Karpas-422 (cell line): Measurements from ENCODE around the gene RPS25. TPM values are rescaled to one million over a fixed set of nuclear protein-coding genes. Genes with fewer than 3 reads are reported as not detected.

Experiments
- DNase-seq: peaks from one replicate; pipeline ENCODE4 v3.0.0-alpha.2; 2015
- H2AFZ ChIP-seq: fragments of 200-600 bp; sonication (generic); 2 replicates; pipeline ENCODE4 v1.6.1; 2014; ENCODE audit warnings: antibody characterized with exemption, low read length, mixed read lengths
- H3K27ac ChIP-seq: fragments of 200-600 bp; sonication (generic); 2 replicates; pipeline ENCODE4 v1.5.1; 2014; ENCODE audit warnings: mild to moderate bottlenecking, low read length, moderate library complexity
- H3K27me3 ChIP-seq: fragments of 200-600 bp; sonication (generic); 2 replicates; pipeline ENCODE4 v1.6.1; 2014; ENCODE audit warnings: low read length, mixed read lengths
- H3K36me3 ChIP-seq: fragments of 200-600 bp; sonication (generic); 2 replicates; pipeline ENCODE4 v1.6.1; 2014; ENCODE audit warnings: low read length, mixed read lengths; ENCODE audit not compliant: insufficient read depth
- H3K4me1 ChIP-seq: fragments of 200-600 bp; sonication (generic); 2 replicates; pipeline ENCODE4 v1.6.1; 2014; ENCODE audit warnings: mild to moderate bottlenecking, low read length, mixed read lengths
- H3K4me2 ChIP-seq: fragments of 200-600 bp; sonication (generic); 2 replicates; pipeline ENCODE4 v1.6.1; 2014; ENCODE audit warnings: low read length, low read depth, mild to moderate bottlenecking; ENCODE audit not compliant: poor library complexity, severe bottlenecking
- H3K4me3 ChIP-seq: fragments of 200-600 bp; sonication (generic); 2 replicates; pipeline ENCODE4 v1.5.1; 2014; ENCODE audit warnings: mild to moderate bottlenecking, antibody characterized with exemption, low read length, mixed read lengths
- H3K79me2 ChIP-seq: fragments of 200-600 bp; sonication (generic); 2 replicates; pipeline ENCODE4 v1.6.1; 2014; ENCODE audit warnings: mild to moderate bottlenecking, low read length, mixed read lengths
- H3K9ac ChIP-seq: fragments of 200-600 bp; sonication (generic); 2 replicates; pipeline ENCODE4 v1.6.0; 2014; ENCODE audit warnings: low read length
- H3K9me2 ChIP-seq: fragments of 200-600 bp; sonication (generic), shearing (Covaris generic); replicated peaks from 2 replicates; pipeline ENCODE4 v1.6.0; 2014; ENCODE audit warnings: mild to moderate bottlenecking, low read length, moderate library complexity; ENCODE audit not compliant: insufficient read depth
- H3K9me3 ChIP-seq: fragments of 300-700, 200-600 bp; sonication (generic); 2 replicates; pipeline ENCODE4 v1.6.1; 2014; ENCODE audit warnings: low read length, mixed read lengths
- H4K20me1 ChIP-seq: fragments of 200-600 bp; sonication (generic); 2 replicates; pipeline ENCODE4 v1.6.1; 2014; ENCODE audit warnings: mild to moderate bottlenecking, antibody characterized with exemption, low read length, low read depth; ENCODE audit not compliant: insufficient read depth
- total RNA-seq: library from RNA; depleted of rRNA; stranded (reverse); fragments of >200 nt; shearing (Covaris generic); gene quantifications from 2 replicates; pipeline ENCODE4 v1.2.3, GENCODE V29; 2014; ENCODE audit warnings: low replicate concordance

The RPS25 gene
- total RNA-seq, 1 experiment from 2014 or later: 547 TPM

DNA sequence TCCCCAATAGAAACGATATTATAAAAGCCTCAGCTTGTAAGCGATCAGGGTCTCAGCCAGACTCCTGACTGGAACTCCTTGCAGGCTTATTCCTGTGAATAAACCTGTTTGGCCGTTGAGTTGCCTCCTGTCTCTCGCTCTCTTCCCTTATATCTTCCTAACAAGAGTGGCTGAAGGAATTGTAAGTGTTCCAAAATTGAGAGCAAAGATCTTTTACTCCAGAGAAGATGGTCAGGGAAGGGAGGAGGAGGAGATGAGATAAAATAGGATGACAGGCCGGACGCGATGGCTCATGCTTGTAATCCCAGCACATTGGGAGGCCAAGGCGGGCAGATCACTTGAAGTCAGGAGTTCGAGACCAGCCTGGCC is 13.8 kb upstream of the RPS25 start:
- Histone ChIP-seq H3K27me3 (no peaks in the 10 kb centered on the region), H3K4me2 (no peak overlapping the region), H3K4me3 (no peak overlapping the region), H4K20me1 (no peaks in the 10 kb centered on the region), H2AFZ (no peak overlapping the region), H3K79me2 (peaks cover 10% of the 10 kb centered on the region; the same call in 1 of the 2 replicates), H3K4me1 (peaks cover 20% of the 10 kb centered on the region), H3K9me3 (no peaks in the 10 kb centered on the region), H3K9me2 (no peaks in the 10 kb centered on the region), H3K9ac (no peak overlapping the region), H3K36me3 (no peaks in the 10 kb centered on the region), H3K27ac (no peak overlapping the region)
- no peak for DNase-seq

DNA sequence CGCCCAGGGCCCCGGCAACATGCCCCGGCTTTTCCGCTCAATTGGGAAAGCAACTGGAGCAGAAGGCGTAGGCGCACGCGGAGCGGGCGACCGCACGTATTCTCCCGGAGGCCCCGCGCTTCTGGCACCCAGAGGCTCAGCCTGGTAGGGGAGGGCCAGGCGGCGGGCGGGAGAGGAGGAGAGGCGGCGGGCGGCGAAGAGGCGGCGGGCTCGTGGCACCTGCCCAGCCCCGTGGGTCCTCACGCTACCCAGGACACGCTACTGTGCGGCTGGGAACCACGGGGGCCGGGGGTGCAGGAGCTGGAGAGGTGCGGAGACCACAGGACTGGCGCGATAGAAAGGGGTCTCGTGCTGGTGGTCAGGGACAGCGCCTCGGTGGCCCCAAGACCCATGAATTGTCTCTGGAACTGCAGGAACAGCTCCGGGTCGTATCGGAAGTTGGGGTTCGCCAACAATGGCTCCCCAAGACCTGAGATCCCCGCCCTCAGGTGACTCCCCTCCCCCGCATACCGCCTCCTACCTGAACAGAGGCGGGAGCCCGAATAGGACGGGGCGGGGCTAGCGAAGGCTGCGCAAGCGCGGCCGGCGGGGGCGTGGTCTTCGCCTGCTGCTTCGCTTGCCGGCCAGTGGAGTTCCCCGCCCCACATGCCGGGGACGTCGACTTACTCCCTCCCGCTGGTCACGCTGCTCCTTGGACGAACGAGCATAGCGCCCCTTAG is 12.3 kb upstream of the RPS25 start, which contains the start of gene SLC37A4:
Gene SLC37A4 (minus strand): TSS at position 549 of the 719 bp plus-strand sequence.
- no peaks in the 10 kb centered on the region for H3K36me3 ChIP-seq
- peaks cover 20% of the 10 kb centered on the region for H3K4me1 ChIP-seq
- H3K27ac ChIP-seq: no peak within 1 kb of the TSS
- DNase-seq: peak; percentile 96
- peak within 1 kb of the TSS; percentile 62; the same call in 1 of the 2 replicates for H2AFZ ChIP-seq
- H3K9me2 ChIP-seq: no peaks in the 10 kb centered on the region
- no peaks in the 10 kb centered on the region for H3K9me3 ChIP-seq
- H3K4me2 ChIP-seq: peak within 1 kb of the TSS; percentile 82
- peaks cover 10% of the 10 kb centered on the region; the same call in 1 of the 2 replicates for H3K79me2 ChIP-seq
- H3K4me3 ChIP-seq: peak within 1 kb of the TSS; percentile 89
- peak within 1 kb of the TSS; percentile 77 for H3K9ac ChIP-seq
- no peaks in the 10 kb centered on the region for H3K27me3 ChIP-seq
- H4K20me1 ChIP-seq: no peaks in the 10 kb centered on the region

DNA sequence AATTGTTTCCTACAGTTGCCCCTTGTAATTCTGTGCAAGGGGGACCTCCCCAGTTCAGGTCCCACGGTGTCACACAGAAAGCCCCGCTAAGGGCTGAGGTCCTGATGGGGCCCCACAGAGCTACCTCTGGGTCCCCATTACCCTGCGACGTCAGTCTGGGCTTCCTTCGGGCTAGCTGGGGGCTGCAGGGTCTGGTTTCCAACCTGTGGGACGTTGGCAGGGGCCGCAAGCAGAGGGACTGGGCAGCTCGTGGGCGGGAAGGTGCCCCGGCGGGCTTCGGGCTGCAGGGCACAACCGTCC is 11.8 kb upstream of the RPS25 start:
- no peaks in the 10 kb centered on the region for H3K27me3 ChIP-seq
- peak overlapping the region; percentile 77 for H3K9ac ChIP-seq
- H3K9me2 ChIP-seq: no peaks in the 10 kb centered on the region
- no peak overlapping the region for H3K27ac ChIP-seq
- H3K79me2 ChIP-seq: peaks cover 10% of the 10 kb centered on the region; the same call in 1 of the 2 replicates
- peak overlapping the region; percentile 62; the same call in 1 of the 2 replicates for H2AFZ ChIP-seq
- H3K36me3 ChIP-seq: no peaks in the 10 kb centered on the region
- peak overlapping the region; percentile 82 for H3K4me2 ChIP-seq
- no peaks in the 10 kb centered on the region for H4K20me1 ChIP-seq
- H3K9me3 ChIP-seq: no peaks in the 10 kb centered on the region
- H3K4me3 ChIP-seq: peak overlapping the region; percentile 89
- peaks cover 23% of the 10 kb centered on the region for H3K4me1 ChIP-seq
- peak; percentile 46 for DNase-seq

DNA sequence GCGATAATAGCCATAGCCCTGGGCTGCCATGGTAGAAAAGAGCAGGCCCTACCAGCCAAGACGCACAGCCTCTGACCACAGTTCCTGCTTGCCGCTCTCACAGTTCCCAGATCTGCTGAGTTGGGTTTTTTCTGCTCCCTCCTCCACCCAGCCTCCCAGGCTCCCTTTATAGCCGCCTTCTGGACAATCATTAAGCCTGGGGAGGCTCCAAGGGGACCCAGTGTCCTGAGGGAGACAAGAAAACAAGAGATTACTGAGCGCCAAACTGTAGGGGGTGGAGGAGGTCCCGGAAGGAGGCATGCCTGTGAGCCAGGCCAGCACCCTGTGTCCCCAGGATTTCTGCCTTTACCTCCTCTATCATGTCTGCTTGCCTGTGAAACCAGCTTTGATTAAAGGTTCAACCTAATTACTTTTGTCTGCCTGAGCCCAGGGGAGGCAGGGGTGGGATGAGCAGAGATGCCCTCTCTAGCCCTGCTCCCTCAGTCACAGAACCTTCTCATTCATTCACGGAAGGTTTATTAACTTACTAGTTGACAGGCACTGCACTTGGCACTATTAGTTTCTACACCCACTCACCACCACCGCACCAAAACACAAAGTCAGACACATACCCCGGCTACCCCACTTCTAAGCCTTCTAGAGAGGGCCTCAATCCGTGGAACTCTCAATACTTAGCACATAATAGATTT is 11.3 kb upstream of the RPS25 start:
- H3K27ac ChIP-seq: 0 out of 2 replicates have a peak overlapping the region, but pooled peaks have one; percentile 40
- H3K9ac ChIP-seq: peak overlapping the region; percentile 77
- H3K27me3 ChIP-seq: no peaks in the 10 kb centered on the region
- no peaks in the 10 kb centered on the region for H4K20me1 ChIP-seq
- H3K9me2 ChIP-seq: no peaks in the 10 kb centered on the region
- H3K79me2 ChIP-seq: peaks cover 10% of the 10 kb centered on the region; the same call in 1 of the 2 replicates
- H3K9me3 ChIP-seq: no peaks in the 10 kb centered on the region
- peaks cover 26% of the 10 kb centered on the region for H3K4me1 ChIP-seq
- H3K36me3 ChIP-seq: no peaks in the 10 kb centered on the region
- H3K4me2 ChIP-seq: peak overlapping the region; percentile 82
- peak; percentile 46 for DNase-seq
- peak overlapping the region; percentile 89 for H3K4me3 ChIP-seq
- H2AFZ ChIP-seq: no peak overlapping the region

DNA sequence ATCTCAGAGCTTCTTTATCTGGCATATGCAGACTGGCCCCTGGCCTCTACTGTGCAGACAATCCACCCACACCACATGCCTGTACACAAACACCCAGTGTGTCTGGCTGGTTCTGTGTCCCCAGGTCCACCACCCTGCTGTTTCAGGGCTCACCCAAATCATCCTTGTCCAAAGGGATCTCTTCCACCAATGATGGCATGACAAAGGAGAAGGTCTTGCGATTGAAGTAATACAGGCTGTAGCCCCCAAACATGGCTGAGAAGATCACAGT is 10.9 kb upstream of the RPS25 start:
- Histone ChIP-seq H3K27me3 (no peaks in the 10 kb centered on the region), H3K36me3 (no peaks in the 10 kb centered on the region), H3K9ac (peak overlapping the region; percentile 77), H3K79me2 (peaks cover 10% of the 10 kb centered on the region; the same call in 1 of the 2 replicates), H3K4me3 (peak overlapping the region; percentile 89), H3K27ac (0 out of 2 replicates have a peak overlapping the region, but pooled peaks have one; percentile 40), H3K4me2 (peak overlapping the region; percentile 82), H2AFZ (no peak overlapping the region), H4K20me1 (no peaks in the 10 kb centered on the region), H3K9me2 (no peaks in the 10 kb centered on the region), H3K4me1 (peaks cover 26% of the 10 kb centered on the region), H3K9me3 (no peaks in the 10 kb centered on the region)
- DNase-seq: no peak

DNA sequence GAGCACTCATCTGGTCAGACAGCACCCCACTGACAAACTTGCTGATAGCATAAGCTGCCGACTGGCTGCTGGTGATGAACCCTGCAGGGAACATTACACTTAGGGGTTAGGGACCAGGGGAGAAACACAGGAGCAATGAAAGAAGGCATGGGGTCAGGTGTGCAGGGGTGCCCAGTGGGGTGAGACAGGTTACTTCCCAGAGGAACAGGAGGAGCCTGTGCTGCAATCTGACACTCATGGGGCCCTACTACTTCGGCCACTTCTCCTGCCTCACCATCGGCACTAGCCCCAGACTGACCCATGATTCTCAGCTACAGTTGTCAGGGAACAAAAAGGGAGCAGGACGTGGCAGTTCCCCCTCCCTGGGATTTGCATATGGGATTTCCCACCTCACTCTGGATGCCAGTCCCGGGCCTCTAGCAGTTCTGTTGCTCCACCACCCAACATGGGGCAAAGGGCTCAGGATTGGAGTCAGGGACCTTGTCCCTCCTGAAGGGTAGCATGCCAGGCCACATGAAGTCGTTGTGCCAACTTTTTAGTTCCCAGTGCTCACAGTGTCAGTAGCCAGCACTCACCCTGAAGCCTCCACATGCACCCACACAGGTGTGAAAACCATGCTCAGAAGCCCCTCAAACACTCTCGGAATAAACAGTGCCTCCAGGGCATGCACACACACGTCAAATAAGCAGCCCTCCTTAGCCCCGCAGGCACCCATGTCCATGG is 10.4 kb upstream of the RPS25 start:
- H3K9me2 ChIP-seq: no peaks in the 10 kb centered on the region
- H3K9me3 ChIP-seq: no peaks in the 10 kb centered on the region
- peak overlapping the region; percentile 77 for H3K9ac ChIP-seq
- H3K4me1 ChIP-seq: peaks cover 26% of the 10 kb centered on the region
- H3K4me3 ChIP-seq: peak overlapping the region; percentile 89; the same call in 1 of the 2 replicates
- peak overlapping the region; percentile 82 for H3K4me2 ChIP-seq
- no peak for DNase-seq
- no peaks in the 10 kb centered on the region for H3K27me3 ChIP-seq
- H4K20me1 ChIP-seq: no peaks in the 10 kb centered on the region
- H3K36me3 ChIP-seq: no peaks in the 10 kb centered on the region
- H3K27ac ChIP-seq: no peak overlapping the region
- H3K79me2 ChIP-seq: peaks cover 10% of the 10 kb centered on the region; the same call in 1 of the 2 replicates
- no peak overlapping the region for H2AFZ ChIP-seq

DNA sequence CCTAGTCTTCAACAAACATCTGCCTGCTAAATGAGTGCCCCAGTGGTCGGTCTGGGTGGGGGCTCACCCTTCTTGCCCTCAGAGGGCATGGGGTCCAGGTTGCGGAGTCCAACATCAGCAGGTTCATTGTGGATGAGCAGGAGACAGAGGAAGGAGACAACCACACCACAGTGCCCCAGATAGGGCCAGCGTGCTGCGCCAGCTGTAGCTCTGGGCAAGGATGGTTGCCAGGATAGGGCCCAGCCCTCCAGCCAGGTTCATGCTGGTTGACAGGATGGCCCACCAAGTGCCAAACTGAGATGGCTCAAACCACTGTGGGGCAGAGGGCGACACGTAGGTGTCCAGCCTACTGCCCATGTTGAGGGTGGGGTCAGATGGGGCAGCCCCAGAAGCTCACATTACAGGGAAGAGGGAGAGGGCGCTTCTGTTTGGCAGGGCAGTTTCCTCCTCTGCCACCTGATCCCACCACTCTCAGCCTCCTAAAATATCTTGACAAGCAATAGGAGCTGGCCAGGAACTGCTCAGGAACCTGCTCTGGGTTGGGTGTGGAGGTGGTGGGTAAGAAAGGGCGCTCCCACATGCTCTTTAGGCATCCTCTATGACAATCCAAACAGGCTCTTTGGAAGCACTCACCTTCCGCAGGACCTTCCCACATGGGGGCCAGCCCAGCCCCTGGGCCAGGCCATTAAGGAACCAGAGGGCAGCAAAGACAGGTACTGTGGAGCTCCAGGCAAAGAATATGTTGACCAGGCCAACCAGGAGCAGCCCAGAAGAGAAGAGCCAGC is 9.6 kb upstream of the RPS25 start:
- no peak overlapping the region for H3K27ac ChIP-seq
- H3K9ac ChIP-seq: no peak overlapping the region
- peaks cover 10% of the 10 kb centered on the region; the same call in 1 of the 2 replicates for H3K79me2 ChIP-seq
- no peaks in the 10 kb centered on the region for H3K36me3 ChIP-seq
- H3K4me1 ChIP-seq: peaks cover 26% of the 10 kb centered on the region
- H4K20me1 ChIP-seq: no peaks in the 10 kb centered on the region
- H3K27me3 ChIP-seq: no peaks in the 10 kb centered on the region
- peak overlapping the region; percentile 82 for H3K4me2 ChIP-seq
- no peak overlapping the region for H3K4me3 ChIP-seq
- DNase-seq: no peak
- H2AFZ ChIP-seq: no peak overlapping the region
- H3K9me2 ChIP-seq: no peaks in the 10 kb centered on the region
- no peaks in the 10 kb centered on the region for H3K9me3 ChIP-seq
